OCI-LY3 (cell line): Measurements from ENCODE around the gene CETP.
"Not testable (repeated sequence)": the region's sequence is repeated elsewhere in the genome, so short reads cannot be mapped to it uniquely, and the experiment has no call there.

Experiments used
- H2AFZ ChIP-seq: fragments of 200-600, 300-600 bp; shearing (Covaris generic); 2 replicates; pipeline ENCODE4 v1.6.0; 2014; ENCODE audit warnings: antibody characterized with exemption, low read depth, low read length
- H3K27ac ChIP-seq: fragments of 200-600, 300-600 bp; sonication (generic); 2 replicates; pipeline ENCODE4 v1.5.1; 2014; ENCODE audit warnings: mild to moderate bottlenecking, low read length, moderate library complexity, mixed read lengths
- H3K27me3 ChIP-seq: fragments of 200-600, 300-600 bp; sonication (generic); 2 replicates; pipeline ENCODE4 v1.6.1; 2014; ENCODE audit warnings: low read depth, low read length, mixed read lengths
- H3K36me3 ChIP-seq: fragments of 200-600, 300-600 bp; sonication (generic); replicated peaks from 2 replicates; pipeline ENCODE3; 2014; ENCODE audit warnings: low read depth, low read length, mixed read lengths
- H3K4me1 ChIP-seq: fragments of 300-600, 200-600 bp; sonication (generic); 2 replicates; pipeline ENCODE4 v1.6.1; 2014; ENCODE audit warnings: low read length, mixed read lengths
- H3K4me2 ChIP-seq: fragments of 200-600, 300-600 bp; sonication (generic); 2 replicates; pipeline ENCODE4 v1.6.1; 2014; ENCODE audit warnings: low read length, mixed read lengths
- H3K4me3 ChIP-seq: fragments of 300-600, 200-600 bp; sonication (generic); 2 replicates; pipeline ENCODE4 v1.5.1; 2014; ENCODE audit warnings: antibody characterized with exemption, mild to moderate bottlenecking, low read length, moderate library complexity
- H3K79me2 ChIP-seq: fragments of 300-600, 200-600 bp; shearing (Covaris generic); 2 replicates; pipeline ENCODE4 v1.6.1; 2014; ENCODE audit warnings: mild to moderate bottlenecking, low read length, mixed read lengths
- H3K9ac ChIP-seq: fragments of 300-600, 200-600 bp; shearing (Covaris generic); 2 replicates; pipeline ENCODE4 v1.6.0; 2014; ENCODE audit warnings: mild to moderate bottlenecking, low read length, moderate library complexity
- H3K9me3 ChIP-seq: fragments of 200-600, 300-600 bp; shearing (Covaris generic); 2 replicates; pipeline ENCODE4 v1.6.1; 2014; ENCODE audit warnings: low read length, mixed read lengths; ENCODE audit not compliant: insufficient read depth
- H4K20me1 ChIP-seq: fragments of 200-600, 300-600 bp; sonication (generic); 2 replicates; pipeline ENCODE4 v1.6.1; 2016; ENCODE audit warnings: low read length, mixed read lengths; ENCODE audit not compliant: insufficient read depth
- EZH2phosphoT487 ChIP-seq: fragments of 200-600 bp; shearing (Covaris generic); IDR thresholded peaks from 2 replicates; pipeline ENCODE4 v1.6.1; 2018; ENCODE audit warnings: antibody characterized with exemption, mixed run types, low read depth
- TF ChIP-seq, protein P1 (sequence below): fragments of 200-600, 300-600 bp; sonication (generic); IDR thresholded peaks from 2 replicates; pipeline ENCODE4 v1.5.1; 2014; ENCODE audit warnings: antibody characterized with exemption, low read length, low read depth

Gene CETP

DNA sequence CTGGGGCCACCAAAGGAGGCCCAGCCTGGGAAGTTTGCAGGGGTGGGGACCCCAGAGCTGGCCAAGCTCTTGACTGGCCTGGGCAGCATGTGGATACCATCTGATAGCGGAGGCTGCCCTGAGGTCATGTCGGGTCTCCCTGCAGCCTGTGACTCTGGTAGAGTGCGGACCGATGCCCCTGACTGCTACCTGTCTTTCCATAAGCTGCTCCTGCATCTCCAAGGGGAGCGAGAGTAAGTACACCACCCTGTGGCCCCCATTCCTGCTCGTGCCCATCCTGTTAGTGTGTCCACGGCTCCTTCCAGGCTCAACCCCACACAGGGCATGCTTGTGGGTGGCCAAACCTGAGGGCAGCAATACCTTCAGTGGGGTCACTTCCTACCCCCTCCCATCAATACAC, 8.0 kb downstream of the CETP start:
- Histone ChIP-seq H3K79me2 (no peaks in the 10 kb centered on the region), H3K4me1 (peaks cover 38% of the 10 kb centered on the region), H3K9me3 (no peaks in the 10 kb centered on the region)

DNA sequence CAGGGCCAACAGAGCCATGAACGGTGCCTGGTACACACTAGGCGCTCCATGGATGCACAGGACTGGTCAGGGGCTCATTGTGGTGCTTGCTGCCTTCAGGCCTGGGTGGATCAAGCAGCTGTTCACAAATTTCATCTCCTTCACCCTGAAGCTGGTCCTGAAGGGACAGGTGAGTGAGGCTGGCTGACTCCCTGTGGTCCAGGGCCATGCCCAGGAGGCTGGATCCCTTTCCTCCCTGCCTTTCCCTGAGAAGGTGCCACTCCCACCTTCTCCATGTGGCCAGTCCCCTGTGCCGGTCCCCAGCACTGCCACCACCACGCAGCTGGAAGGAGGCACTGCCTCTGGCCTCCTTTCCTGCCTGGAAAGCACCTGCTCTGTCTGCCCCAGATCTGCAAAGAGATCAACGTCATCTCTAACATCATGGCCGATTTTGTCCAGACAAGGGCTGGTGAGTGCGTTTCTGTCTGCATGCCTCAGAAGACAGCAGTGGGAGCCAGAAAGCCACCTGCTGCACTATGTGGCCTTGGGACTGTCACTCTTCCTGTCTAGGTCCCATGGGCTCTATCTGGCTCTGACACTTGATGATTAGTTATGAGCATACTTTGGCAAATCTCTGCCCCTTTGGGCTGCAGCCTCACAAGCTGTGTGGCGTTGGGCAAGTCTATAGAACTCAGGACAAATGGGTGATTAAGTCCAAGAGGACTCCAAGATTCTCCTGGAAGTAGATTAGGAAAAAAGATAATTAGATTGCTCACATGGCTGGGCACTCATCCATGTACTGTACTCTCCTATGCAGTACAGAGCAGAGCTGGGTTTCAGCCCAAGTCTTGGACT, 9.4 kb downstream of the CETP start:
- Histone ChIP-seq H3K27ac (no peak overlapping the region), H4K20me1 (no peaks in the 10 kb centered on the region), H3K27me3 (no peaks in the 10 kb centered on the region), H3K9me3 (no peaks in the 10 kb centered on the region), H2AFZ (no peak overlapping the region), H3K36me3 (no peaks in the 10 kb centered on the region), H3K4me3 (no peak overlapping the region), H3K79me2 (no peaks in the 10 kb centered on the region), H3K4me1 (peaks cover 34% of the 10 kb centered on the region), H3K9ac (no peak overlapping the region), H3K4me2 (0 out of 2 replicates have a peak overlapping the region, but pooled peaks have one; percentile 13)
- TF ChIP-seq EZH2phosphoT487: no peak

More for the DNA sequence above, 8.0 kb downstream of the CETP start:
- H3K4me3 ChIP-seq: no peak overlapping the region
- no peaks in the 10 kb centered on the region for H4K20me1 ChIP-seq
- no peaks in the 10 kb centered on the region for H3K36me3 ChIP-seq
- TF ChIP-seq EZH2phosphoT487: no peak
- TF ChIP-seq, protein P1, sequence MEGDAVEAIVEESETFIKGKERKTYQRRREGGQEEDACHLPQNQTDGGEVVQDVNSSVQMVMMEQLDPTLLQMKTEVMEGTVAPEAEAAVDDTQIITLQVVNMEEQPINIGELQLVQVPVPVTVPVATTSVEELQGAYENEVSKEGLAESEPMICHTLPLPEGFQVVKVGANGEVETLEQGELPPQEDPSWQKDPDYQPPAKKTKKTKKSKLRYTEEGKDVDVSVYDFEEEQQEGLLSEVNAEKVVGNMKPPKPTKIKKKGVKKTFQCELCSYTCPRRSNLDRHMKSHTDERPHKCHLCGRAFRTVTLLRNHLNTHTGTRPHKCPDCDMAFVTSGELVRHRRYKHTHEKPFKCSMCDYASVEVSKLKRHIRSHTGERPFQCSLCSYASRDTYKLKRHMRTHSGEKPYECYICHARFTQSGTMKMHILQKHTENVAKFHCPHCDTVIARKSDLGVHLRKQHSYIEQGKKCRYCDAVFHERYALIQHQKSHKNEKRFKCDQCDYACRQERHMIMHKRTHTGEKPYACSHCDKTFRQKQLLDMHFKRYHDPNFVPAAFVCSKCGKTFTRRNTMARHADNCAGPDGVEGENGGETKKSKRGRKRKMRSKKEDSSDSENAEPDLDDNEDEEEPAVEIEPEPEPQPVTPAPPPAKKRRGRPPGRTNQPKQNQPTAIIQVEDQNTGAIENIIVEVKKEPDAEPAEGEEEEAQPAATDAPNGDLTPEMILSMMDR: no peak
- no peak overlapping the region for H3K4me2 ChIP-seq
- H3K9ac ChIP-seq: no peak overlapping the region
- H3K27me3 ChIP-seq: no peaks in the 10 kb centered on the region
- H3K27ac ChIP-seq: no peak overlapping the region
- no peak overlapping the region for H2AFZ ChIP-seq

- H3K9ac ChIP-seq: no peak overlapping the region
- no peaks in the 10 kb centered on the region for H3K79me2 ChIP-seq
- H4K20me1 ChIP-seq: no peaks in the 10 kb centered on the region
- TF ChIP-seq EZH2phosphoT487: no peak
- H3K27ac ChIP-seq: no peak overlapping the region
- H3K9me3 ChIP-seq: no peaks in the 10 kb centered on the region
- H3K4me1 ChIP-seq: peaks cover 34% of the 10 kb centered on the region
- no peaks in the 10 kb centered on the region for H3K36me3 ChIP-seq
- no peaks in the 10 kb centered on the region for H3K27me3 ChIP-seq
- H3K4me3 ChIP-seq: no peak overlapping the region
- H2AFZ ChIP-seq: no peak overlapping the region
- H3K4me2 ChIP-seq: no peak overlapping the region
Observed at GRCh38 chr16:56971768-56972043, 10.0 kb downstream of the CETP start.

DNA sequence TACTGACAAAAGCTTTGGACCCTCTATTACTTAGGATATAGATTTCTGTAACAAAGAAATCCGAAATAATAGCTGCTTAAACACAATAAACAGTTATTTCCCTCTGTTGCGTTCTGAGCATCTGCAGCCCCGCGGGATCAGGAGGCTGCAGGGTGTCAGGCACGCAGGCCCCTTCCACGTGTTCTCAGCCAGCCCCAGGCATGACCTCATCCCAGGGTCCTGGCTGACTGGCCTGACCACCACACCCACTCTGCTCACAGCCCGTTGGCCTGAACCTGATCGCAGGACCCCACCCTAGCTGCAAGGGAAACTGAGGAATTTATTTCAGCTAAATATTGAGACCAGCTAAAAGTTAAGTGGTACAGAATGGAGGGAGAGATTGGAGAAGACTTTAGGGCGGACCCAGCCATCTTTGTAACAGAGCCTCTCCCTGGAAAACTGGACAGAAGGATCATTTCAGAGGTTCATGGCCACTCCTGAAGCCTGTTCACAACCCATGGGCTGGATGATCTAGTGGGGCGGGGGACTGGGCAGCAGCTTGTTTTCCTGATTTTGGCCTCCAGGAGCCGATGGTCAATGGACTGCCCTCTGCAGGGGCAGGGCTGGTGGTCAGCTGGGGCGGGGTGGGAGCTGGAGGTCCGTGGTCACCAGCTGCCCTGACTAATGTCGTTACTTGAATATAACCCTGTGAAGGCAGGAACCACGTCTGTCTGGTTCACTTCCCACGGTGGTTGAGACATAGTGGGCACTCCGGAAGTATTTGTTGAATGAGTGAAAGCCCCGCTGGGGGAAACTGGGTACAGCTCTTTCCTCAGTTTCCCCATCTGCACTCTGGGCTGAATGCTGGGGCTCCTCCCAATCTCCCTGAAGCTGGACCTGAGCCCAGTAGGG, 10.9 kb downstream of the CETP start:
- Histone ChIP-seq H2AFZ (no peak overlapping the region), H3K9ac (no peak overlapping the region), H3K27ac (no peak overlapping the region), H3K36me3 (no peaks in the 10 kb centered on the region), H3K9me3 (no peaks in the 10 kb centered on the region), H3K79me2 (no peaks in the 10 kb centered on the region), H3K4me1 (peaks cover 34% of the 10 kb centered on the region), H3K4me3 (no peak overlapping the region), H3K27me3 (no peaks in the 10 kb centered on the region), H3K4me2 (no peak overlapping the region), H4K20me1 (no peaks in the 10 kb centered on the region)
- TF ChIP-seq EZH2phosphoT487: no peak
- TF ChIP-seq, protein P1: no peak

- no peak overlapping the region for H3K4me3 ChIP-seq
- no peaks in the 10 kb centered on the region for H3K36me3 ChIP-seq
- H3K4me2 ChIP-seq: no peak overlapping the region
- no peak for TF ChIP-seq EZH2phosphoT487
- TF ChIP-seq, protein P1: no peak
- H3K79me2 ChIP-seq: no peaks in the 10 kb centered on the region
- H3K27me3 ChIP-seq: no peaks in the 10 kb centered on the region
- no peak overlapping the region for H3K27ac ChIP-seq
- H3K9me3 ChIP-seq: no peaks in the 10 kb centered on the region
- no peaks in the 10 kb centered on the region for H4K20me1 ChIP-seq
- H2AFZ ChIP-seq: no peak overlapping the region
- H3K9ac ChIP-seq: no peak overlapping the region
- H3K4me1 ChIP-seq: peaks cover 34% of the 10 kb centered on the region
Observed at GRCh38 chr16:56973294-56973689, 11.5 kb downstream of the CETP start.

DNA sequence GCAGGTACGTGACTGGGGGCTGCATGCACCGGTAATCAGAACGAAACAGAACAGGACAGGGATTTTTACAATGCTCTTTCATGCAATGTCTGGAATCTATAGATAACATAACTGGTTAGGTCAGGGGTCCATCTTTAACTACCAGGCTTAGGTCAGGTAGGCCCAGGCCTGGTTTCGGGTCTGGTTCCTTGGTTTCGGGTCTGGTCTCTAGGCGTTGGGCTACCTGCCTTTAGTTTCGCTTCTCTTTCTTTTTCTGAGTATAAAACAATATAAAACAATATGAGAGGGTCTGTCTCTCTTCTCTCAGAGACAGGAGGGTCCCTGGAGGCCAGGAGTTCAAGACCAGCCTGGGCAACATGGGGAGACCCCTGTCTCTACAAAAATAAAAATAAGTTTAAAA, 12.1 kb downstream of the CETP start:
- not testable (repeated sequence) for H3K4me3 ChIP-seq, H4K20me1 ChIP-seq, H3K27ac ChIP-seq, H3K36me3 ChIP-seq, H3K9ac ChIP-seq, H3K79me2 ChIP-seq, H3K27me3 ChIP-seq, H2AFZ ChIP-seq, H3K4me2 ChIP-seq, H3K9me3 ChIP-seq
- peaks cover 35% of the 10 kb centered on the region for H3K4me1 ChIP-seq
